T-helper 2 cell (primary cell): ENCODE measurements around the gene CCDC141.

Experiments used
- DNase-seq, 5 experiments: peaks; one replicate each; pipeline versions ENCODE4 v3.0.0 to v3.0.0-alpha.2; 2012 to 2022

CCDC141 gene

DNA sequence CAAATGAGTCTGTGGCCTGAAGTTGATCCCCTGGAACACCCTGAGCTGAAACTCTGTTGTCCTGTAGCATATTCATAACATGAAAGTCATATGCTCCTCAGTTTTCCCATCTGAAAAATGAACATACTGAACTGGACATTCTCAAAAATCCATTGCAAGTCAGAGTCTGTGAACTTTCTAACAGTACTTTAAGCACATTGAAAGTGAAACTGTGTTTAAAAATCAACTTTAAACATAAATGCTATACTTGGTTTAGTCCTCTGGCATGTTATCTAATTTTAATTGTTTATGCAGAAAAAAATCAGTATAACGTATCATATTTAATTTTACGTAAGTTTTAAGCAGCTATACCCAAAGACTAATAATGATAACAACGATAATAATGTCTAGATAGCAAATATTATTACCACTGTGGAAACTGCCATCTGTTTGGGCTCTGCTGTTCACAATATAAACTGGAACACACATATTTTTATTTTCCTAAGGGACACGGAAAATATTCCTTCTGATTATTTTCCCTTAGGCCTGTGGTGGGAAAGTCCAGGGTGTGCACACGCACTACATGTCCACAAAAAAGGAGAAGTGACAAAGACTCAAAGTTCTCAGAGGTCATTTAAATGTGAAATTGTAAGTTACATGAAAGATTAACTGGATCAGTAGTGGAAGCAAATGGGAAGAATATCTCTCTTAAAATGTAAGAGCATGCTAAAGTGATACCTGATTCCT is 186.6 kb downstream of the CCDC141 start:
- no peak for DNase-seq

DNA sequence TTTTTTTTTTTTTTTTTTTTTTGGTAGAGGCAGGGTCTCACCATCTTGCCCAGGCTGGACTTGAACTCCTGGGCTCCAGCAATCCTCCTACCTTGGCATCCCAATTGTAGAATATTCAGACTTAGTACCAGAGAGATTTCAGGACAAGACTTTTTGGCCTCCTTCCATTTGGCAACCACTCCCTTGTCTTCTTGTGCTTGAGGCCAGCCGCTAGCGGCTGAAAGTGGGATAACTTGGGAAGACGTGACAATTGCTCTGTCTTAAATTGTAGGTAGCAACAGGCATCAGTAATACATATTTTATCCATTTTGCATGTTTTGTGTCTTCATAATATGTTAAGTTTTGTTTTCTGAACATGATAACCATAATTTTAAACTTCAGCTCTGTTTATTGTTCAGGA is 189.4 kb downstream of the CCDC141 start:
- DNase-seq, result no peak

DNA sequence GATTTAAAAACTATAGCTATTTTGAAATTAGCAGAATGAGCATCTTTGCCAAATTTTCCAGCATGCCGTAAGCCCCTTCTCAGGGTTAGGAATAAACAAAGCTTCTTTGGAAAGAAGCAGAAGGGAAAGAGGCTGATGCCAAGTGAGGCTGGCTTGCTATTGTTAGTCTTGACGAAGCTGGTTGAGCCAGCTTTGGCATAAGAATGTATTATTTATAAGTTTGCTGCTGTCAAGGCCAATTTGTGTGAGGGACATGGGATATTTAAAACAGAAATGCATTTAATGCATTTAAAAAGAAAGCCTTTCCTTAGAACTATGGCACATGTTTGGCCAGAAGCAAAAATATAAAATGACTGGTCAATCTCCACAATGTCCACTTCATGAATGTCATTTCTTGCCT is 190.2 kb downstream of the CCDC141 start:
- no peak for DNase-seq

DNA sequence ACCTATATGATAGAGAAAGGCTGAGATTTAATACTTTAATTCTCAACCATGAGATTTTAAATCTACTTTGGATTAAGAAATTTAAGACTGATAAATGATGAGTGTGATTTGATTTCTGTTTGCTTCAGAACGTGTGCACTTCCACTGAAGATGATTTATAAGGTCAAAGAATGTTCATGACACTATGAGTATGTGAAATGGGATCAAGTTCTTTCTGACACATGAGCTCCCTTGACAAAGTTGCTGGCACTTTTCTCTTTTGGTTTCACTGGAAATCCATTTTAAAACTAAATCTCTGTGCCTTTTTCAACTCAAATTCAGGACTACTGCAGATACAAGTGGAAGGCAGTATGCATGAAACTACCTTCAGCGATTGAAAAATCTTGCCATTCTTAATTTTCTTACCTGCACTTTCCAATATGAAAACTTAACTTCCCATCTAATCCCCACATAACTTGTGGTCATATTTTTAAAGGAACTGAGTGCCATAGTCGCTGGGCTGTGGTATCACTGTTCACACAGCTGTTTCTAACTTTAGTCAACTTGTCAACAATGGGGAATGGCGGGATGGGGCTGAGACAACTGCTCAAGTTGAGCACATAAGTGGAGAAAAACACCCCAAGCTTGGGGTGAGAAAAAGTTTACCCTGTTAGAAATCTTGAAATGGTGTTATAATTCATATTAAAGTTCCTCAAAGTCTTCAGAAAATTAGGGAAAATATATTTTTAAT is 190.9 kb downstream of the CCDC141 start:
- no peak for DNase-seq

DNA sequence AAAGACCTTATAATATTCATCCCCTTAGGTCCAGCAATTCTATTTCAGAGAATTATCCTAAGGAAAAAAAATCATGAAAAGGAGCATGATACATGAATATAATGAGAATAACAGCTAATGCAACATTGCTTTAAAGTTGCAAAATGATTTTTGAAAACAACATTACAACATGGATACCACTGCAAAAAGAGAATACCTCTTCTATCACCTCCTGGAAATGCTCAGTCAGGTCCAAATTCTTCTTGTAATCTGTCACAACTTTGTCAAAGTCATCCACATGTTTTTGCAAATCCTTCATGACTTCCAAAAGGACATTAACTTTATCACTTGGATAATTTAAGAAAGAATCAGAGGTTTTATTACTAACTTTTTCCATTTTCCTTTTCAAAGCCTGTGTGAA is 194.8 kb downstream of the CCDC141 start:
- DNase-seq, result no peak

DNA sequence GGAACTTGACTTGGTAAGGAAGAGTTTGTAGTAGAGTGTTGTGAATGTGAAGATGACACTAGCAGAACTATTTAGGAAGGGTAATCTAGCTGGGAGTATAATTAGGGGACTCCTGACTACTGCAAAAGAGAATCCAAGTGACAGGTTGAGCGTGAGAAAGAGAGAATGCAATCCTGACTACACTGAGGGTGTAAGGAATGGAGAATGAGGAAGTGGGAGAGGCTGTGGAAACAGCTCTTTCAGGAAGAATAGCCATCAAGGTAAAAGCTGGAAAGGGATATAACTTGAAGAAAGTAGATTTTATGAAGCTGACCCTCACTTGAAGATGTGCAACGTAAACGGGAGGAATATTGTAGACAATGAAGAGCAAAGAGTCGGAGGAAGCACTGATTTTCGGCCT is 201.6 kb downstream of the CCDC141 start:
- DNase-seq, result no peak

DNA sequence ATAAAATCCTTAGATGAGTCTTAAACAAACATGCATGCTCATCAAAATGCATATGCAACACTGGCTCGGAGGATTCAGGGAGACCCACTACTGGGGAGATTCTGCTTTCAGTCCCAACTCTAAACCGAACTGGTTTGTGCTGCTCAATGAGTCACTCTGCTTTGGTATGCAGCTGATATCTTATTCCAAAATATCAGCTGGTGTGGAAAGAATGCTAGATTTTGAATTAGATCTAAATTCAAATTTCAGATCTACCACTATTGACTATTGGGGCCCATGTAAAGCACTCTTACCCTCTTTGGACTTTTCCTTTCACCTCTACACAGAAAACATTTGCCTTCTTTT is 203.5 kb downstream of the CCDC141 start:
- DNase-seq, result no peak

DNA sequence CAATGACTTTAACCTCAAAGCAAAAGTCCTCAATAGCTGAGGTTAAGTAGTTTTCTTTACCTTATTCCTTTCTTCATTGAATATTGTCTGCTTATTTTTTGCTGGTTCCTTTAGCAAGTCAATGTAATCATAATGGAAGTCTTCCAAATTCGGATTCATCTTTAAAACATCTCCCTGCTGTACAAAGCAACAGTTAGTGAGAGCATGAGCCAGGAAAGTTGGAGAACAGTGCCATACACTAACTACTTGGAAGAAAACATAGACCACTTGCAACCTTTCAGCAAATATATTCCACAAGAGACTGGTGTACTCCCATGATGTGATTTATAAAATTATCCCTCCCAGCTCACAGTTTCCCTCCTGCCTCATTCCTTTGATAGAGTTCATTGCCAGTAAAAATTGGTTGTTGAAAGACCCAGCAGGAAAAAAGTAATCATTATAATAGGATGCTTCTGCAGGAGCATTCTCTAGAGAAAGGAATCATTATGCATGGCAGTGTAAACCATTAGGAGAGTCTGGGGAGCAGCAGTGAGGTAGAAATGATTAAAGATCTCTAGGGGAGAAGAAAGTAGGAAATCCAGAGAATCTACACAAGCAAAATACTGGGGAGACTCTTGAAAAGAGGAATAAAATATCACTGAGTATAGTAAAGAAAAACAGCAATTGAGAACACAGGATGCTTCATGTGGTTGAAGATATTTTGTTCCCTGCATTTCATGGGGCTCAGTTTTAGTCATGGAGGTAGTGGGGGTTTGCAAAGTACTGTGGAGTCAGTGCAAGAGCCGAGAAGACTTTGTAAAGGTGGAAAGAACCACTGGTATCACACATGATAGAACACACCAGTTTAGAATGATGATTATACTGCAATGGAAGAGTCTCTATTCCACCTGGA is 204.1 kb downstream of the CCDC141 start:
- DNase-seq, result no peak

DNA sequence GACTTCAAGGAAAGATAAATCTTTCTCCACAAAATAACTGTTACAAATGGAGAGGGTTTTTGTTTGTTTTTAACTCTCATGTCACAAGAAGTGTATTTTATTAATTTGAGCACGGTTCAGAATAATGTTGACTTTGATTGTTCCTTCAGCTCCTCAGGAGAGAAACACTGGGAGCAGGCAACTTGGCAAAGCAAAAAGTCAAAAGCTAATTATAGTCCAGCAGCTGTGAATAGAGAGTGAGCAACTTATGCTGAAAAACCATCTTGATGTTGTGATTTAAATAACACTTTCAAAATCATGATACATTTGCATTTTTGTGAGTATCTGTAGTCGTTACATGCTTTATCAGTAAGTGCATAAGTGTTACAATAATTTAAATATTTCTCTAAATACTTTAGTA is 205.2 kb downstream of the CCDC141 start:
- DNase-seq, result no peak

DNA sequence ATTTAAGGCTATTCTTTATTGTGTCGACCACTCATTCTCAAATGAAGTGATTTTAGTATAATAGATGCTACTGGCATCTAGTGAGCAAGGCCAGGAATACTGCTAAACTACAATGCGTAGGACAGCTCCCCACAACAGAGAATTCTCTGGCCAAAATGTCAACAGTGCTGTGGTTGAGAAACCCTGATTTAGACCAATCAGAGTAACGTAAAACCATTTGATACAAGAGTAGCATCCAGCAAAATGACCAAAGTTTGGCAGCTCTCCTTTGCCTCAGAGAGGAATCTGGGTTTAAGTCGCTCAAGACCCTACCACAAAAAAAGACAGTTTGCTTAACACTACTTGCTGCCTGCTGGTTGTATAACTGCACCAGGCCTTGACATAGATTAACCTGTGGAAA is 205.7 kb downstream of the CCDC141 start:
- DNase-seq, result no peak

DNA sequence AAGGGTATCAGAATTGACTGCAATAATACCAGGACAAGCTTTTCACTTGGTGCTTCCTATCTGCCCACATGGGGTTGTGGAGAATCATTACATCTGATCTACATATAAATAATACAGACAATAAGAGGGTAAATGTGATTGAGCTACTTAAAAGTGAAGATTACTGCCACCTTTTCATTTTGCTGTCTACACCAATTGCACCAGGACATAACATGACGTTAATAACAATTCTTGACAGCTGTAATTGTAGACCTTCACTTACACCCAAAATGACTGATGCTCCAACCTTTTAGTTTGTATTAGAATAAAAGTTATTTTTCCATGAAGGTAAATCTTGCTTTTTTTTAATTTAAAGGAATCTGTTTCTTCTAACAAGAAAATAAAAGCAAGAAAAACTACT is 206.2 kb downstream of the CCDC141 start:
- no peak for DNase-seq

DNA sequence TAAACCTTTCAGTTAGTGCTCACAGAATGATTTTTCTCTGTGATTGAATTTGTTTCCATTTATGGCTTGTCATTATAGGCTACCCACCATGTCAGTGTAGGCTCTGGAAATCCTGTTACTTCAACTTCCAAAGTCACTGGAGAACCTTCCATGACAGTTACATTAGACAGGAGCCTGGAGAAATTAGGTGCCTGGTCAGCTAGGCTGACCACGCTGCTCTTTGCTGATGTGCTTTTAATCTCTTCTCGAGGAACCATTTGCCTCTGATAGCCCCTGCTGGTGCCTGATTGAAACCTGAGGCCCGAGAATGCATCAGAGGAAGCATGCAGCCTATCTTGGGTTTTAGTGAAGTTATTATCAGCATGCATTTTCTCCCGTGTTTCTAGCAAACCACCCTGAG is 213.1 kb downstream of the CCDC141 start:
- no peak for DNase-seq

DNA sequence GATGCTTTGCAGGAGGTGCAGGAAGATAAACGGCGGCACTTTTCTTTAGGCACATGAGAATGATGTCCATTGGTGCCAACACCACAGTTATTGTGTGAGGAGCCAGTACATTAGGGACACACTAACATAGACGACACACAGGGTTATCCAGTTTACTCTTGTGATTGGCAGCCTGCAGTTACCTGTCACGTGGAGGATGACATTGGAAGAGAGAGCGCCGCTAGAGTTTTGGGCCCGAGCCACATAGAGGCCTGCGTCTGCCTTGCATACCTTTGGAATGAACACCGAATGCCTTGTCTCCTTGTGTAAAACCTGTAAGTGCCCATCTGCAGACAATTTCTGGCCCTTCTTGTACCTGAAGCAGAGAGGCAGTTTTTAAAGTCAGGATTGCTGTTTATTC is 215.9 kb downstream of the CCDC141 start:
- DNase-seq, result no peak

DNA sequence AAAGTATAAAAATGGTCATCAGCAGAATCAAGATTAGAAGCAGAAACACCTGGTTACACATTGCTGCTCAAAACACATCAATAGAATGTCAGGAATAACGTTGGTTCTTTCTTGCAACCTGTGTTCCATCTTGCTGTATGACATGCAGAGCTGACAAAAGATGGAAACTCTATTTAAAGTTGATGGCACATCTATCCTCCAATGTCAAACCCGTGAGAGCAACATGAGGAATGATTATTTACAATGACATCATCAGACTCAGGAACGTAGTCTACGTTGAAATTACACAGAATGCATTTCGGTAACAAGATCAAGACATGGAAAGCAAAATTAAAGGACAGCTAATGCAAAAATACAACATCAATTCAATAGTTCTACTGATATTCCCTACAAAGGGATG is 216.6 kb downstream of the CCDC141 start:
- no peak for DNase-seq

DNA sequence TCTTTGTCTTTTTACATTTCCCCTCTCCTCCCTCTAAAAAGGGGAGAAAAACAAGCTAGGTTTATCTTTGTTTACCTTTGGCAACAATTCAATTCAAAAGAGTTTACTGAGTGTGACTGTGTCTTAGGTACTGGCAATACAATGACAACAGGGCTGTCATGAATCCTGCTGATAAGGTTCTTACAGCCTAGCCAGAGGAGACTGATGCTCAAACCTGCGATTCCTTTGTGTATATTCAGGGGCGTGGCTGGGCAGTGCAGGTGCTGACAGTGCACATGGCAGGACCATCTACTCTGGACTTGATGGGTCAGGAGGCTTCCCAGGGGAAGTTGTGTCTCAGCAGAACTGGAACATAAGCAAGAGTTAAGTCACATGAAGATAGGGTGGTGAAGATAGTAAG is 219.5 kb downstream of the CCDC141 start:
- no peak for DNase-seq

DNA sequence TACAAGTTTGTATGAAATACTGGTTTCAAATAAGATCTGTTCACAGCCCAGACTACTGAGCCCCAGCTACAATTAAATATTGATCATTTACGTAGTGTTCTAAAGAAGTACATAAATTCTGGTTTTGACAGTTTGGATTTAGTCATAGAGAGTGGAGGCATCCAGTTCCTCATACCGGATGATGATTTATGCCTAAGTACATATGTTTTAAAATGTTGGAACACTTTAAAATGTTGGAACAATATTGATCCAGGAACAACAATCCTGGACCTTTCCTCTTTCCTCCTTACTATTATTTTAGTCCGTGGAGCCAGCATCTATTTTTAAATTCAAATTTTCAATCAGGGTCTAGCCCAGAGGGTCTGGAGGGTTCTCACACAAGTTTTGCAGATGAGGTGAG is 220.0 kb downstream of the CCDC141 start:
- DNase-seq, result no peak

DNA sequence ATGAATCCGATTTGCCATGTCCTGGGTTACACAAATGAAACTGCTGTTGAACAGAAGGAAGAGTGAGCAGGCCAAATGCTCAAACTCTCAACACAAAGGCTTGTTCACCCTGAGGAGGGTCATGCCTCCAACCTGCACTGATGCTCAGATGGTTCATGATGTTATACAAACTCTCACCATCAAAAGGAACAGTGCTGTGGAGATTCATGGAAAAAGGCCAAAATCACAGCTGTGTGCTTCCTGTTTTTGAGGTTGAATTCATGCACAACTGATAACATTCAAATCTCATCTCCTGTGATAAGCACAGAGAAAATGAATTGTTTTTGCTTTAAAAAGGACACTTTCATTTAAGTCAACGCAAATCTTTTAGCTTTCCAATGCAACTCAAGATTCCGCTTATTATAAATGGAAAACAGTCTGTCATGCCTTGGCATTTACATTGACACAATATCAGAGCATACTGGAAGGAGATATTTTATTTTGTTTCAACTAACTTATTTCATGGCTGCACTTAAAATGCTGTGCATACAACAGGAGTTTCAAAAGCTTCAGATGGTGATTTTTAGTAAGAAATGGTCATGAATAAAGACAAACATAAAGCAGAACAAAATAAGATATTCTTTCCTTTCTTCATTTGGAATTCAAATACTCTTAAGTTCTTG is 220.5 kb downstream of the CCDC141 start:
- DNase-seq, result peak in 1 of 5 experiments; percentile 19

DNA sequence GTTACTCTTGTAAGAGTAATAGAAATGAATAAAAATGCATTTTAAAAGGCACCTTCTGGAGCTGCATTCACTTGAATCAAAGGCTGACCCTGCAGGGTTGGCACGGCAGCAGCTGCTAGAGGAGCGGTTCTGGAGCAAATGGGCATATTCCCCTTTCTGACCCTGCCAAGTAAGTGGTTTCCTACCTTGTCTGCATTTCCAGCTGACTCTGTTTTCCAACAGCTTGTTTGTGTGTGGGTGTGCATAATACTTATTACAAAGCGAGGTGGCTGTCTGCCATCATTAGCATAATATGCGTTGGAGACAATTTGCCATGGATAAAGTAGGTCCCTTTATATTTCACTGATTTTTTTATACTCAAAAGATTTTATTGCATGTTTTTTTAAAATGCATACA is 221.5 kb downstream of the CCDC141 start:
- DNase-seq, result no peak

DNA sequence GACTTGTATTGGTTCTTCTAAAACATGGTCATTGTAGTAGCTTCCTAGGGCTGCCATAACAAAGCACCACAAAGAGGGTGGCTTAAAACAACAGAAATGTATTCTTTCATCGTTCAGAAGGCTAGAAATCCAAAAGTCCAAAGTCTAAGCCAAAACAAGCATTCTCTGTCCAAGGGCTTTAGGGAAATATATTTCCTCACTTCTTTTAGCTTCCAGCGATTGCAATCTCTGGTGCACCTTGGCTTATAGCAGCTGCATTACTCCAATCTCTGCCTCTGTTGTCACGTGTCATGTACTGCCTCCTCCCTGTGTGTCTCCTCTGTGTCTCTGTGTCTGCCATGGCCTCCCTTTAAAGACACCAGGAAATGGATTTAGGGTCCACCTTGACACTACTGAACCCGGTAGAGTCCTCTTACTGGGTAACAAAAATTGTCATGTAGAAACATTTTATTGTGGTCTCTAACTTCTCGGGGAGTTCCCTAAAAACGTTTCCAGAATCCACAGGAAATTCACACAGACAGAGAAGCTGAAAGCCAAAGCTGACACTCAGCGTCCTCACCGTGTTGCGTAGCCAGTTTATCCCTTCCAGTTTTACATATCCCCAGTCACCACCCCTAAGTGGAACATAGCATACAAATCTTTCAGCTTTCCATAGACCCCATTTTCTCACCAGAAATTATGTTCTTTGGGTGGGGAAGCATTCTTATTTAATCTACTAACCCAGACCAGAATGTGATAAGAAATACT is 222.0 kb downstream of the CCDC141 start:
- no peak for DNase-seq

DNA sequence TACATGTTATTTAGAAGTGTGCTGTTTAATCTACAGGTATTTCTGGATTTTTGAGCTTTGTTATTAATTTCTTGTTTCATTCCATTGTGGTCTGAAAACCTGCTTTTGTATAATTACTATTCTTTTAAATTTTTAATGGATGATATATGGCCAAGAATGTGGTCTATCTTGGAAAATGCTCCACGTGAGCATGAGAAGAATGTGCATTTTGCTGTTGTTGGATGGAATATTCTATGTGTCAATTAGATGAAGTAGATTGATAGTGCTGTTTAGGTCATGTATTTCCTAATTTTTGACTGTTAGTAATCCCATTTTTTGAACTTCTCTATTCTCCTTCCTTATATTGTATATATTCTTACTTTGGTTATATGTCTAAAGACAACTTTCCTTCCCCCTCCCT is 222.8 kb downstream of the CCDC141 start:
- no peak for DNase-seq

DNA sequence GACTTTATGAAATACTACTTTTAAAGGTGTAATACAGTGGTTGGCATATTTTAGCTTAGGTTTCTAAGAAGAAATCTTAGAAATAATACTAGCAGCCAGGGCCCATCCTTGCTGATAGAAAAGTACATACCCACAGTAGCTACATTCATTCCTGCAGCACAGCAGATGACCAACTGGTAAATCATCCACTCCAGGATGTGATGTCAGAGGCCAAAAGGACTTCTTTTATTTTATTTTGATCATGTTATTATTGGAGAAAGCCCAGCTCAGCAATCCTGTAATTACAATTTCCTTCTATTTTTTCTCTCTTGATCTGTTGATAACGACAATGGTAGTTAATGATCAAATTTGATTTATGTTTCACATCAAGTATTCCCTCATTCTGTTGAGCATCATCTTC is 224.8 kb downstream of the CCDC141 start:
- DNase-seq, result no peak

DNA sequence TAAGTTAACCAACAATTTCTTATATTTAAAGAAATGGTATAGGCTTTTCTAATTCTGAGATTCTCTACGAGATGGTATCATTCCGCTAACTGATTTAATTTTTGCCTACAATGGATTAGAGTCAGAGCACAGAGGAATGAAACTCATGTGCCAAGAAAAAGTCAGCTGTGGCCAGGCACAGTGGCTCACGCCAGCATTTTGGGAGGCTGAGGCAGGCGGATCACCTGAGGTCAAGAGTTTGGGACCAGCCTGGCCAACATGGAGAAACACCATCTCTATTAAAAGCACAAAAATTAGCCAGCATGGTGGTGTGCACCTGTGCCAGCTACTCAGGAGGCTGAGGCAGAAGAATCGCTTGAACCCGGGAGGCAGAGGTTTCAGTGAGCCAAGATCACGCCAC is 225.8 kb downstream of the CCDC141 start:
- no peak for DNase-seq
